Bronchial epithelial cell (primary cell): Measurements from ENCODE around the gene THBS3. TPM values are rescaled to one million over a fixed set of nuclear protein-coding genes. Genes with fewer than 3 reads are reported as not detected.

Experiments used
- DNase-seq: peaks from one replicate; pipeline ENCODE4 v3.0.0-alpha.2; 2010; ENCODE audit warnings: low read depth
- FAIRE-seq: peaks from 2 replicates; lab custom pipeline; 2011; peaks lifted over from hg19 to GRCh38; lab: Jason Lieb, UNC
- H3K27me3 ChIP-seq: 2 replicates; pipeline ENCODE4 v1.5.1; 2011; ENCODE audit warnings: low read length; ENCODE audit not compliant: control insufficient read depth, insufficient read depth
- H3K36me3 ChIP-seq: 2 replicates; pipeline ENCODE4 v1.5.1; 2011; ENCODE audit warnings: low read length; ENCODE audit not compliant: control insufficient read depth, insufficient read depth
- H3K4me3 ChIP-seq: 2 replicates; pipeline ENCODE4 v1.5.1; 2011; ENCODE audit warnings: mild to moderate bottlenecking, low read depth, low read length, control low read depth
- CTCF ChIP-seq: IDR thresholded peaks from 2 replicates; pipeline ENCODE4 v1.5.1; 2011; ENCODE audit warnings: mild to moderate bottlenecking, moderate library complexity, low read length, control low read depth, inconsistent platforms; ENCODE audit not compliant: insufficient read depth, severe bottlenecking
- total RNA-seq: library from RNA; depleted of rRNA; stranded (reverse); fragments of >200 nt; gene quantifications from 2 replicates; pipeline ENCODE4 v1.2.1, GENCODE V29; 2014

THBS3 gene
- total RNA-seq, 1 donor from 2014 or later: 16.3 TPM

GRCh38 chr1:155173478-155174323 lies 34.0 kb downstream of the THBS3 start, which contains the start of gene TRIM46:
TRIM46 (plus strand) TSS chr1:155173849; CDS start chr1:155173967, 118 bp downstream.
- DNase-seq (peak; percentile 21), FAIRE-seq (no peak)
- TF ChIP-seq CTCF: no peak
- H3K27me3 ChIP-seq: no peaks in the 10 kb centered on the region
- peak within 1 kb of the TSS; percentile 76 for H3K4me3 ChIP-seq
- H3K36me3 ChIP-seq: peaks cover 3% of the 10 kb centered on the region

- DNase-seq (peak; percentile 89), FAIRE-seq (no peak)
- peaks cover 3% of the 10 kb centered on the region for H3K36me3 ChIP-seq
- no peaks in the 10 kb centered on the region for H3K27me3 ChIP-seq
- H3K4me3 ChIP-seq: peak within 1 kb of the TSS; percentile 76
- peak; percentile 96 for TF ChIP-seq CTCF
Observed at GRCh38 chr1:155172732-155173477, 34.8 kb downstream of the THBS3 start, which contains the start of gene KRTCAP2. KRTCAP2 (minus strand) TSS chr1:155173304; CDS start chr1:155173224, 80 bp downstream.

GRCh38 chr1:155171836-155172731 lies 35.6 kb downstream of the THBS3 start:
- FAIRE-seq (no peak), DNase-seq (no peak)
- peak overlapping the region; percentile 76 for H3K4me3 ChIP-seq
- H3K27me3 ChIP-seq: no peaks in the 10 kb centered on the region
- no peak for TF ChIP-seq CTCF
- H3K36me3 ChIP-seq: peaks cover 3% of the 10 kb centered on the region

GRCh38 chr1:155170806-155171205 lies 36.9 kb downstream of the THBS3 start:
- H3K4me3 ChIP-seq: no peak overlapping the region
- TF ChIP-seq CTCF: no peak
- FAIRE-seq (no peak), DNase-seq (no peak)
- H3K27me3 ChIP-seq: no peaks in the 10 kb centered on the region
- peaks cover 3% of the 10 kb centered on the region for H3K36me3 ChIP-seq

GRCh38 chr1:155170101-155170785 lies 37.5 kb downstream of the THBS3 start:
- DNase-seq (no peak), FAIRE-seq (no peak)
- H3K36me3 ChIP-seq: peaks cover 3% of the 10 kb centered on the region
- TF ChIP-seq CTCF: no peak
- H3K4me3 ChIP-seq: no peak overlapping the region
- no peaks in the 10 kb centered on the region for H3K27me3 ChIP-seq
